ENCODE data around the gene RPS19BP1.

DNA sequence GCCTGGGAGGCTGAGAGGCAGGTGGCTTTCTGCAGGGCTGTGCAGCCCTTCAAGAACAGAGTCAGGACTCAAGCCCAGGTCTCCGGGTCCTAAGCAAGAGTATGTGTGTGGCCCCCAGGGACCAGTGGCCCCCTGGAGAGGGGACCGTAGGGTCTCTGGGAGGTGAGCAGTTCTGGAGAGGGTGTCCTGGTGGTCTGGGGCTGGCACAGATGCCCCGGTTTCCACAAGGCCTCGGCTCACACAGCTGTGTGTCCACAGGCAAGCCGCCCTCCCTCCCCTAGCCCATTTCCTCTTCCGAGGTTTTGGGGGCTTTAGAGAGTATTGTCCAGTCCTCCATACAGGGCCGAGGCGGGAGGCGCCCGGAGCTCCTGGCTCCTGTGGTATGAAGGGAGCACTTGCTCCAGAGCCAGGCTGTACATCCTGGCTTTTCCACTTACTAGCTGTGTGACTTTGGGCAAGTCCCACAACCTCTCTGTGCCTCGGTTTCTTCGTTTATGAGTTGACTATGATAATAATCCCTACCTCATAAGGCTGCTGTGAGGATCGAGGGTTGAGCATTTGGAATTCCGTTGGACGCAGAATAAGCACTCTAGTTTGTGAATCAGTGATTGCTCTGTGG is 3.4 kb upstream of the RPS19BP1 start:
- TF ChIP-seq, protein P1, sequence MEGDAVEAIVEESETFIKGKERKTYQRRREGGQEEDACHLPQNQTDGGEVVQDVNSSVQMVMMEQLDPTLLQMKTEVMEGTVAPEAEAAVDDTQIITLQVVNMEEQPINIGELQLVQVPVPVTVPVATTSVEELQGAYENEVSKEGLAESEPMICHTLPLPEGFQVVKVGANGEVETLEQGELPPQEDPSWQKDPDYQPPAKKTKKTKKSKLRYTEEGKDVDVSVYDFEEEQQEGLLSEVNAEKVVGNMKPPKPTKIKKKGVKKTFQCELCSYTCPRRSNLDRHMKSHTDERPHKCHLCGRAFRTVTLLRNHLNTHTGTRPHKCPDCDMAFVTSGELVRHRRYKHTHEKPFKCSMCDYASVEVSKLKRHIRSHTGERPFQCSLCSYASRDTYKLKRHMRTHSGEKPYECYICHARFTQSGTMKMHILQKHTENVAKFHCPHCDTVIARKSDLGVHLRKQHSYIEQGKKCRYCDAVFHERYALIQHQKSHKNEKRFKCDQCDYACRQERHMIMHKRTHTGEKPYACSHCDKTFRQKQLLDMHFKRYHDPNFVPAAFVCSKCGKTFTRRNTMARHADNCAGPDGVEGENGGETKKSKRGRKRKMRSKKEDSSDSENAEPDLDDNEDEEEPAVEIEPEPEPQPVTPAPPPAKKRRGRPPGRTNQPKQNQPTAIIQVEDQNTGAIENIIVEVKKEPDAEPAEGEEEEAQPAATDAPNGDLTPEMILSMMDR (IDR thresholded peaks at IDR 0.05; ENCODE audit: poor library complexity), result no peak
- no peak for TF ChIP-seq EZH2 (IDR thresholded peaks at IDR 0.05; ENCODE audit: borderline replicate concordance)

Data from hepatocyte (in vitro differentiated cells).